ENCODE measurements around the gene TAS2R30. TPM values are rescaled to one million over a fixed set of nuclear protein-coding genes. Genes with fewer than 3 reads are reported as not detected.
A peak's percentile ranks its signal among the peaks of the same experiment; 100 is the strongest.

TAS2R30 gene
- total and polyA plus RNA-seq, 4 experiments from 2014 or later, result 2.9 to 3.8 TPM; not detected in 2

GRCh38 chr12:11171145-11171968 is 36.9 kb upstream of the TAS2R30 start, which contains the start of gene SMIM10L1:
Gene SMIM10L1 (plus strand): TSS chr12:11171194. CDS start chr12:11171357, 163 bp downstream.
- peak; percentile 84 to 88 (median 87) for DNase-seq
- POLR2A ChIA-PET (ENCODE audit: partially characterized antibody), result interaction anchor here (0.6 to 2.0 kb wide), 15 partner anchors 8 to 1186 kb away, joined by 3 to 16 read pairs (median 5); partner anchors contain the start of genes BORCS5 and GABARAPL1
- Mint-ChIP-seq H3K4me1 (peaks cover 44 to 81% (median 55%) of the 10 kb centered on the region in 4 donors), H3K9me3 (no peaks in the 10 kb centered on the region), H3K36me3 (peaks cover 33 to 42% of the 10 kb centered on the region in 2 donors), H3K4me3 (peak within 1 kb of the TSS; percentile 98 to 100 (median 99)), H3K27ac (peak within 1 kb of the TSS; percentile 97 to 99 (median 99)), H3K27me3 (no peaks in the 10 kb centered on the region)
- Histone ChIP-seq H3K4me1 (ENCODE audit: insufficient read depth, low read length) (peaks cover 51% of the 10 kb centered on the region), H3K27me3 (ENCODE audit: insufficient read depth, low read length) (no peaks in the 10 kb centered on the region), H3K36me3 (ENCODE audit: insufficient read depth, low read length) (peaks cover 2% of the 10 kb centered on the region), H3K4me3 (ENCODE audit: low read length in 2 of 2) (peak within 1 kb of the TSS; percentile 70 to 95), H3K27ac (ENCODE audit: low read depth, low read length) (peak within 1 kb of the TSS; percentile 54), H3K9me3 (ENCODE audit: control insufficient read depth in 1 of 2, low read length in 2 of 2) (no peaks in the 10 kb centered on the region)
- intact Hi-C loops (cut with micrococcal nuclease), result loop anchor here (1.0 to 5.0 kb wide), 3 partner anchors 315 to 559 kb away; partner anchors contain the start of gene MAGOHB
- CTCF ChIA-PET (ENCODE audit: partially characterized antibody), result interaction anchor here (0.8 to 2.5 kb wide), 4 partner anchors 8 to 401 kb away, joined by 3 to 11 read pairs (median 7); no protein-coding TSS in a partner anchor

GRCh38 chr12:11170810-11171144 is 36.3 kb upstream of the TAS2R30 start:
- H3K36me3 ChIP-seq (ENCODE audit: insufficient read depth, low read length), result peaks cover 8% of the 10 kb centered on the region
- no peak for DNase-seq
- CTCF ChIA-PET (ENCODE audit: partially characterized antibody), result interaction anchor here (0.8 to 2.5 kb wide), 4 partner anchors 8 to 400 kb away, joined by 3 to 11 read pairs (median 7); no protein-coding TSS in a partner anchor
- no peaks in the 10 kb centered on the region for H3K9me3 ChIP-seq (ENCODE audit: control insufficient read depth in 1 of 2, low read length in 2 of 2)
- POLR2A ChIA-PET (ENCODE audit: partially characterized antibody), result interaction anchor here (0.6 to 2.0 kb wide), 12 partner anchors 8 to 1186 kb away, joined by 3 to 16 read pairs (median 6); partner anchors contain the start of genes BORCS5 and GABARAPL1
- peaks cover 43 to 83% (median 57%) of the 10 kb centered on the region in 4 donors for H3K4me1 Mint-ChIP-seq
- H3K27ac Mint-ChIP-seq, result peak overlapping the region; percentile 82 to 99 (median 97)
- H3K4me3 Mint-ChIP-seq, result peak overlapping the region; percentile 88 to 100 (median 99)
- intact Hi-C loops (cut with micrococcal nuclease), result loop anchor here (1.0 to 5.0 kb wide), 3 partner anchors 316 to 558 kb away; partner anchors contain the start of gene MAGOHB
- no peaks in the 10 kb centered on the region for H3K9me3 Mint-ChIP-seq
- peak overlapping the region; percentile 70 to 95 for H3K4me3 ChIP-seq (ENCODE audit: low read length in 2 of 2)
- no peaks in the 10 kb centered on the region for H3K27me3 ChIP-seq (ENCODE audit: insufficient read depth, low read length)
- H3K27me3 Mint-ChIP-seq, result no peaks in the 10 kb centered on the region
- H3K4me1 ChIP-seq (ENCODE audit: insufficient read depth, low read length), result peaks cover 55% of the 10 kb centered on the region
- peak overlapping the region; percentile 54 for H3K27ac ChIP-seq (ENCODE audit: low read depth, low read length)
- peaks cover 32 to 45% of the 10 kb centered on the region in 2 donors for H3K36me3 Mint-ChIP-seq

- Histone ChIP-seq H3K36me3 (ENCODE audit: insufficient read depth, low read length) (peaks cover 8% of the 10 kb centered on the region), H3K27me3 (ENCODE audit: insufficient read depth, low read length) (no peaks in the 10 kb centered on the region), H3K27ac (ENCODE audit: low read depth, low read length) (no peak overlapping the region), H3K4me3 (ENCODE audit: low read length in 2 of 2) (no peak overlapping the region), H3K4me1 (ENCODE audit: insufficient read depth, low read length) (peaks cover 37% of the 10 kb centered on the region), H3K9me3 (ENCODE audit: control insufficient read depth in 1 of 2, low read length in 2 of 2) (no peaks in the 10 kb centered on the region)
- POLR2A ChIA-PET (ENCODE audit: partially characterized antibody), result no interaction called here
- H3K9me3 Mint-ChIP-seq, result no peaks in the 10 kb centered on the region
- no peaks in the 10 kb centered on the region for H3K27me3 Mint-ChIP-seq
- H3K4me3 Mint-ChIP-seq, result no peak overlapping the region
- H3K27ac Mint-ChIP-seq, result no peak overlapping the region
- peaks cover 49 to 85% (median 66%) of the 10 kb centered on the region in 4 donors for H3K4me1 Mint-ChIP-seq
- CTCF ChIA-PET (ENCODE audit: partially characterized antibody), result no interaction called here
- peaks cover 45 to 48% of the 10 kb centered on the region in 2 donors for H3K36me3 Mint-ChIP-seq
- intact Hi-C loops (cut with micrococcal nuclease), result no loop called here
- DNase-seq, result no peak
Measured at GRCh38 chr12:11166300-11166699, 31.9 kb upstream of the TAS2R30 start.

DNA sequence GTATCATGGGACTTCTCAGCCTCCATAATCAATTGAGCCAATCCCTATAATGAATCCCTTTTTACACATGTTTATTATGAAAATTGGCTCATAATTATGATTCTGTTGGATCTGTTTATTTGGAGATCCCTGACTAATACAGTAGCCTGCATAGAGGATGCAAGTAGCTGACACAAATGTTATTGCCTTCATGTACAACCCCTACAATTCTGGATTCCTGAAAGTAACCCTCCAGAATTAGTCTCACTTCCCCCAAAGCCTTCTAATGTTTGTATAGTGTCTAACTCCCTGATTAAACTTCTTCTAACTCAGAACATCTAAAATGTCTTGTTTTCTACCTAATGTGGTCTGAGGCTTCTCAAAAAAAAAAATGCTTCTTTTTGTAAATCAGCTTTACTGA is 29.9 kb upstream of the TAS2R30 start:
- Mint-ChIP-seq H3K4me3 (no peak overlapping the region), H3K27ac (no peak overlapping the region), H3K36me3 (peaks cover 49 to 51% of the 10 kb centered on the region in 2 donors), H3K9me3 (peaks cover 0 to 2% (median 0%) of the 10 kb centered on the region in 8 donors), H3K27me3 (no peaks in the 10 kb centered on the region), H3K4me1 (peaks cover 50 to 72% (median 62%) of the 10 kb centered on the region in 4 donors)
- ChIA-PET CTCF (ENCODE audit: partially characterized antibody) (no interaction called here), POLR2A (ENCODE audit: partially characterized antibody) (no interaction called here)
- intact Hi-C loops (cut with micrococcal nuclease), result no loop called here
- peaks cover 8% of the 10 kb centered on the region for H3K36me3 ChIP-seq (ENCODE audit: insufficient read depth, low read length)
- peaks cover 23% of the 10 kb centered on the region for H3K4me1 ChIP-seq (ENCODE audit: insufficient read depth, low read length)
- no peaks in the 10 kb centered on the region for H3K27me3 ChIP-seq (ENCODE audit: insufficient read depth, low read length)
- no peak overlapping the region for H3K4me3 ChIP-seq (ENCODE audit: low read length in 2 of 2)
- no peak overlapping the region for H3K27ac ChIP-seq (ENCODE audit: low read depth, low read length)
- DNase-seq, result no peak
- no peaks in the 10 kb centered on the region for H3K9me3 ChIP-seq (ENCODE audit: control insufficient read depth in 1 of 2, low read length in 2 of 2)

- H3K9me3 Mint-ChIP-seq, result peaks cover 0 to 2% (median 0%) of the 10 kb centered on the region in 8 donors
- ChIA-PET CTCF (ENCODE audit: partially characterized antibody) (interaction anchor here (2.4 kb wide), 1 partner anchor 9 kb away, joined by 9 read pairs; the partner anchor contains the start of gene SMIM10L1), POLR2A (ENCODE audit: partially characterized antibody) (interaction anchor here (2.1 kb wide), 1 partner anchor 9 kb away, joined by 10 read pairs; the partner anchor contains the start of gene SMIM10L1)
- Histone ChIP-seq H3K4me3 (ENCODE audit: low read length in 2 of 2) (no peak overlapping the region), H3K4me1 (ENCODE audit: insufficient read depth, low read length) (peaks cover 12% of the 10 kb centered on the region), H3K36me3 (ENCODE audit: insufficient read depth, low read length) (peaks cover 8% of the 10 kb centered on the region), H3K27me3 (ENCODE audit: insufficient read depth, low read length) (no peaks in the 10 kb centered on the region), H3K27ac (ENCODE audit: low read depth, low read length) (no peak overlapping the region), H3K9me3 (ENCODE audit: control insufficient read depth in 1 of 2, low read length in 2 of 2) (no peaks in the 10 kb centered on the region)
- peak overlapping the region in 1 of 8 donors; percentile 11 for H3K4me3 Mint-ChIP-seq
- intact Hi-C loops (cut with micrococcal nuclease), result no loop called here
- DNase-seq, result no peak
- peaks cover 45 to 66% (median 53%) of the 10 kb centered on the region in 4 donors for H3K4me1 Mint-ChIP-seq
- H3K36me3 Mint-ChIP-seq, result peaks cover 50 to 51% of the 10 kb centered on the region in 2 donors
- no peak overlapping the region for H3K27ac Mint-ChIP-seq
- H3K27me3 Mint-ChIP-seq, result no peaks in the 10 kb centered on the region
Measured at GRCh38 chr12:11162502-11162901, 28.1 kb upstream of the TAS2R30 start.

GRCh38 chr12:11158885-11159444 is 24.5 kb upstream of the TAS2R30 start:
- H3K9me3 Mint-ChIP-seq, result peaks cover 0 to 19% (median 5%) of the 10 kb centered on the region in 8 donors
- H3K4me3 Mint-ChIP-seq, result no peak overlapping the region
- H3K4me1 Mint-ChIP-seq, result peaks cover 29 to 39% (median 34%) of the 10 kb centered on the region in 4 donors
- intact Hi-C loops (cut with micrococcal nuclease), result no loop called here
- H3K36me3 ChIP-seq (ENCODE audit: insufficient read depth, low read length), result no peaks in the 10 kb centered on the region
- H3K27ac Mint-ChIP-seq, result no peak overlapping the region
- H3K27me3 Mint-ChIP-seq, result no peaks in the 10 kb centered on the region
- ChIA-PET CTCF (ENCODE audit: partially characterized antibody) (no interaction called here), POLR2A (ENCODE audit: partially characterized antibody) (interaction anchor here (1.1 kb wide), 1 partner anchor 12 kb away, joined by 3 read pairs; the partner anchor contains the start of gene SMIM10L1)
- no peaks in the 10 kb centered on the region for H3K27me3 ChIP-seq (ENCODE audit: insufficient read depth, low read length)
- H3K27ac ChIP-seq (ENCODE audit: low read depth, low read length), result no peak overlapping the region
- H3K4me1 ChIP-seq (ENCODE audit: insufficient read depth, low read length), result no peaks in the 10 kb centered on the region
- H3K4me3 ChIP-seq (ENCODE audit: low read length in 2 of 2), result no peak overlapping the region
- no peaks in the 10 kb centered on the region for H3K9me3 ChIP-seq (ENCODE audit: control insufficient read depth in 1 of 2, low read length in 2 of 2)
- no peak for DNase-seq
- H3K36me3 Mint-ChIP-seq, result peaks cover 42 to 57% of the 10 kb centered on the region in 2 donors
